Measurements from ENCODE around the gene TMEM50B. TPM values are rescaled to one million over a fixed set of nuclear protein-coding genes. Genes with fewer than 3 reads are reported as not detected.
"Not testable (repeated sequence)": the region's sequence is repeated elsewhere in the genome, so short reads cannot be mapped to it uniquely, and the experiment has no call there.

TMEM50B gene
- total and polyA plus RNA-seq, 12 donors: 27.7 to 122 (median 47.0) TPM

GRCh38 chr21:33455686-33456446, 23.9 kb downstream of the TMEM50B start:
- 80 to 87% (median 83%) methylated on average over 6 of the region's 6 CpGs for WGBS, 4 donors
- H3K27me3 ChIP-seq: no peaks in the 10 kb centered on the region

GRCh38 chr21:33452362-33452761, 27.4 kb downstream of the TMEM50B start:
- 93 to 98% (median 96%) methylated on average over 3 of the region's 3 CpGs for WGBS, 4 donors
- peak in 1 of 7 donors; percentile 4 for DNase-seq
- Histone ChIP-seq H3K36me3 (replicated peaks in 1 of 2) (peaks cover 0 to 13% of the 10 kb centered on the region in 2 donors), H3K27ac (no peak overlapping the region), H3K4me1 (replicated peaks in 1 of 2) (no peaks in the 10 kb centered on the region), H3K4me3 (no peak overlapping the region), H3K27me3 (no peaks in the 10 kb centered on the region), H3K9me3 (replicated peaks in 1 of 3) (no peaks in the 10 kb centered on the region)
- intact Hi-C loops (cut with DNase I): no loop called here
- no peak for TF ChIP-seq CTCF (IDR thresholded peaks at IDR 0.05)
- no peak for TF ChIP-seq POLR2A (IDR thresholded peaks at IDR 0.05)

More at GRCh38 chr21:33455686-33456446, 23.9 kb downstream of the TMEM50B start:
- Histone ChIP-seq H3K4me1 (replicated peaks in 1 of 2) (no peaks in the 10 kb centered on the region), H3K36me3 (replicated peaks in 1 of 2) (peaks cover 0 to 21% of the 10 kb centered on the region in 2 donors), H3K27ac (no peak overlapping the region), H3K4me3 (no peak overlapping the region), H3K9me3 (replicated peaks in 1 of 3) (no peaks in the 10 kb centered on the region)
- peak in 1 of 7 donors; percentile 14 for DNase-seq
- intact Hi-C loops (cut with DNase I): no loop called here
- TF ChIP-seq POLR2A (IDR thresholded peaks at IDR 0.05) (no peak), CTCF (IDR thresholded peaks at IDR 0.05) (no peak)

- H3K4me3 ChIP-seq: no peak overlapping the region
- peak in 1 of 7 donors; percentile 3 for DNase-seq
- no peaks in the 10 kb centered on the region for H3K4me1 ChIP-seq (replicated peaks in 1 of 2)
- TF ChIP-seq CTCF (IDR thresholded peaks at IDR 0.05) (no peak), POLR2A (IDR thresholded peaks at IDR 0.05) (no peak)
- 81 to 89% (median 87%) methylated on average over 1 of the region's 1 CpG for WGBS, 4 donors
- H3K27ac ChIP-seq: no peak overlapping the region
- intact Hi-C loops (cut with DNase I): no loop called here
- H3K36me3 ChIP-seq (replicated peaks in 1 of 2): peaks cover 0 to 13% of the 10 kb centered on the region in 2 donors
- no peaks in the 10 kb centered on the region for H3K9me3 ChIP-seq (replicated peaks in 1 of 3)
- no peaks in the 10 kb centered on the region for H3K27me3 ChIP-seq
Measured at GRCh38 chr21:33451634-33452071, 28.1 kb downstream of the TMEM50B start.

- H3K4me3 ChIP-seq: no peak overlapping the region
- H3K27ac ChIP-seq: no peak overlapping the region
- TF ChIP-seq CTCF (IDR thresholded peaks at IDR 0.05) (no peak), POLR2A (IDR thresholded peaks at IDR 0.05) (no peak)
- no peaks in the 10 kb centered on the region for H3K4me1 ChIP-seq (replicated peaks in 1 of 2)
- H3K27me3 ChIP-seq: no peaks in the 10 kb centered on the region
- DNase-seq: no peak
- WGBS, 4 donors: 67 to 72% (median 69%) methylated on average over 4 of the region's 4 CpGs
- H3K36me3 ChIP-seq (replicated peaks in 1 of 2): peaks cover 0 to 6% of the 10 kb centered on the region in 2 donors
- intact Hi-C loops (cut with DNase I): no loop called here
- H3K9me3 ChIP-seq (replicated peaks in 1 of 3): no peaks in the 10 kb centered on the region
Measured at GRCh38 chr21:33449616-33450015, 30.2 kb downstream of the TMEM50B start.

- H3K9me3 ChIP-seq (replicated peaks in 1 of 3); H3K36me3 ChIP-seq (replicated peaks in 1 of 2); H3K4me1 ChIP-seq (replicated peaks in 1 of 2); H3K27me3 ChIP-seq; H3K27ac ChIP-seq; H3K4me3 ChIP-seq: not testable (repeated sequence)
- DNase-seq: peak in 1 of 7 donors; percentile 11
- intact Hi-C loops (cut with DNase I): loop anchor here in 1 of 2 donors (2.0 kb wide), 1 partner anchor 246 kb away; no protein-coding TSS in a partner anchor
- WGBS, 4 donors: 91 to 97% (median 96%) methylated on average over 6 of the region's 6 CpGs
Measured at GRCh38 chr21:33446620-33447019, 33.2 kb downstream of the TMEM50B start.
